HCT116 (cell line): ENCODE results near the gene CCDC158. TPM values are rescaled to one million over a fixed set of nuclear protein-coding genes. Genes with fewer than 3 reads are reported as not detected.

ENCODE experiments used
- ATAC-seq: fragments of 200-7000 bp; cut with Tn5 transposase; 2 replicates; pipeline ENCODE4 v1.9.1; 2020; ENCODE audit warnings: mild to moderate bottlenecking, moderate library complexity
- BruUV-seq: library from RNA; stranded (reverse); fragments of 400-500 nt; replicated peaks from 2 replicates; lab custom pipeline; 2021; lab: Mats Ljungman, UMichigan
- CTCF ChIA-PET: fragments of 300-600 bp; sonication (Branson Sonifier 250); formaldehyde crosslinking; loops from one replicate; lab custom pipeline; 2021; ENCODE audit warnings: antibody characterized with exemption; lab: Charles Lee
- POLR2A ChIA-PET: fragments of 300-600, 350-600 bp; sonication (Branson Sonifier 250); formaldehyde crosslinking; loops from one replicate; lab custom pipeline; 2021; ENCODE audit warnings: antibody characterized with exemption; lab: Charles Lee
- RAD21 ChIA-PET, 2 experiments: fragments of 300-600 bp; sonication (Branson Sonifier 250); formaldehyde crosslinking; loops; one replicate each; lab custom pipeline; 2023; ENCODE audit warnings: low total read pairs in 2 of 2; ENCODE audit not compliant: uncharacterized antibody in 2 of 2, unreplicated experiment in 2 of 2, low non-redundant PET in 1 of 2; lab: Charles Lee
- DNase-seq: peaks from one replicate; pipeline ENCODE4 v3.0.0-alpha.2; 2010; ENCODE audit warnings: low read depth, low spot score
- H2AFZ ChIP-seq: fragments of 200-600 bp; shearing (Covaris generic), sonication (generic); 2 replicates; pipeline ENCODE4 v1.6.1; 2017; ENCODE audit warnings: low read depth, mixed run types, mixed read lengths, antibody characterized with exemption, low read length; ENCODE audit not compliant: poor library complexity, severe bottlenecking
- H3K27ac ChIP-seq: 2 replicates; pipeline ENCODE4 v1.5.1; 2012; ENCODE audit warnings: low read depth, low read length
- H3K27me3 ChIP-seq: fragments of 200-600 bp; sonication (generic); 2 replicates; pipeline ENCODE4 v1.6.1; 2016; ENCODE audit warnings: mixed run types, low read length, mixed read lengths; ENCODE audit not compliant: insufficient read depth
- H3K36me3 ChIP-seq, 2 experiments: fragments of 200-500 bp in 1 of 2; fragments of 200-600 bp in 1 of 2; sonication (Bioruptor generic) in 1 of 2; sonication (generic) in 1 of 2; 2 replicates each; pipeline versions ENCODE4 v1.5.1 to v1.6.1; 2014 to 2016; ENCODE audit warnings: low read length in 2 of 2, inconsistent platforms in 1 of 2, mixed read lengths in 1 of 2, mixed run types in 1 of 2; ENCODE audit not compliant: insufficient read depth in 2 of 2, control insufficient read depth in 1 of 2
- H3K4me1 ChIP-seq, 2 experiments: fragments of 200-600 bp in 1 of 2; sonication (generic) in 1 of 2; 2 replicates each; pipeline versions ENCODE4 v1.5.1 to v1.6.1; 2012 to 2017; ENCODE audit warnings: low read length in 2 of 2, inconsistent platforms in 1 of 2, mild to moderate bottlenecking in 1 of 2, mixed read lengths in 1 of 2, mixed run types in 1 of 2, moderate library complexity in 1 of 2; ENCODE audit not compliant: insufficient read depth in 2 of 2, control insufficient read depth in 1 of 2
- H3K4me2 ChIP-seq: fragments of 200-600 bp; sonication (generic); 2 replicates; pipeline ENCODE4 v1.6.1; 2017; ENCODE audit warnings: mixed run types, low read length, mixed read lengths
- H3K4me3 ChIP-seq, 2 experiments: fragments of 200-600 bp in 1 of 2; sonication (generic) in 1 of 2; replicated peaks in 1 of 2; 2 replicates each; pipeline ENCODE4 v1.5.1; 2011 to 2016; ENCODE audit warnings: low read length in 2 of 2, control low read depth in 1 of 2, low read depth in 1 of 2, mild to moderate bottlenecking in 1 of 2, mixed read lengths in 1 of 2, mixed run types in 1 of 2
- H3K79me2 ChIP-seq: fragments of 200-600 bp; sonication (generic); 2 replicates; pipeline ENCODE4 v1.6.1; 2017; ENCODE audit warnings: mild to moderate bottlenecking, mixed run types, low read length, moderate library complexity, mixed read lengths; ENCODE audit not compliant: insufficient read depth
- H3K9ac ChIP-seq: fragments of 200-600 bp; sonication (generic); 2 replicates; pipeline ENCODE4 v1.6.1; 2016; ENCODE audit warnings: low read length, mixed read lengths
- H3K9me2 ChIP-seq: fragments of 200-600 bp; sonication (generic), shearing (Covaris generic); 2 replicates; pipeline ENCODE4 v1.6.1; 2017; ENCODE audit warnings: mixed run types, mild to moderate bottlenecking, moderate library complexity; ENCODE audit not compliant: insufficient read depth
- H3K9me3 ChIP-seq, 2 experiments: fragments of 200-500 bp in 1 of 2; fragments of 200-600 bp in 1 of 2; sonication (Bioruptor generic) in 1 of 2; sonication (generic) in 1 of 2; 2 replicates each; pipeline ENCODE4 v1.6.1; 2014 to 2017; ENCODE audit warnings: low read length in 2 of 2, mixed read lengths in 2 of 2, inconsistent platforms in 1 of 2, low read depth in 1 of 2, mild to moderate bottlenecking in 1 of 2, mixed run types in 1 of 2, moderate library complexity in 1 of 2; ENCODE audit not compliant: control insufficient read depth in 1 of 2, insufficient read depth in 1 of 2
- H4K20me1 ChIP-seq: fragments of 200-600 bp; sonication (generic), shearing (Covaris generic); 2 replicates; pipeline ENCODE4 v1.6.1; 2017; ENCODE audit warnings: mixed run types, mild to moderate bottlenecking, moderate library complexity; ENCODE audit not compliant: insufficient read depth
- CEBPB ChIP-seq: IDR thresholded peaks from 2 replicates; pipeline ENCODE4 v1.6.1; 2012; ENCODE audit warnings: low read depth
- JUND ChIP-seq: IDR thresholded peaks from 2 replicates; pipeline ENCODE4 v1.6.1; 2012
- POLR2A ChIP-seq: IDR thresholded peaks from 2 replicates; pipeline ENCODE4 v1.7.0; 2011; ENCODE audit warnings: borderline replicate concordance; ENCODE audit not compliant: insufficient read depth, insufficient read length; ENCODE audit errors: extremely low read depth
- REST ChIP-seq: IDR thresholded peaks from 2 replicates; pipeline ENCODE4 v1.6.1; 2012; ENCODE audit warnings: low read depth
- ZBTB33 ChIP-seq: IDR thresholded peaks from 2 replicates; pipeline ENCODE4 v1.6.1; 2011; ENCODE audit warnings: mild to moderate bottlenecking, low read length, moderate library complexity; ENCODE audit not compliant: insufficient replicate concordance; ENCODE audit errors: extremely low read depth
- intact Hi-C: fragments of 100-400 bp; cut with micrococcal nuclease; formaldehyde crosslinking; loops from 2 replicates; pipeline ENCODE4 v1.10.0; 2022
- total RNA-seq: library from RNA; stranded (reverse); gene quantifications from one replicate; pipeline ENCODE4 v1.2.1, GENCODE V29; 2021; ENCODE audit not compliant: unreplicated experiment
- TF ChIP-seq, protein P1 (sequence below): IDR thresholded peaks from 2 replicates; pipeline ENCODE4 v1.6.1; 2012

Gene CCDC158
- total RNA-seq, 1 experiment from 2014 or later = not detected

- ChIA-PET POLR2A (no interaction called here), CTCF (no interaction called here), RAD21 (no interaction called here)
- no peaks in the 10 kb centered on the region for H3K9me2 ChIP-seq
- DNase-seq (no peak), ATAC-seq (no peak)
- BruUV-seq = no TSS peak
- no peaks in the 10 kb centered on the region for H3K79me2 ChIP-seq
- H3K27me3 ChIP-seq = no peaks in the 10 kb centered on the region
- H3K4me2 ChIP-seq = no peak overlapping the region
- no peak overlapping the region for H3K9ac ChIP-seq
- H3K9me3 ChIP-seq = no peaks in the 10 kb centered on the region
- intact Hi-C loops = no loop called here
- H3K4me1 ChIP-seq = no peaks in the 10 kb centered on the region
- no peak overlapping the region for H3K4me3 ChIP-seq
- no peak overlapping the region for H3K27ac ChIP-seq
- no peaks in the 10 kb centered on the region for H4K20me1 ChIP-seq
- no peak overlapping the region for H2AFZ ChIP-seq
- H3K36me3 ChIP-seq = no peaks in the 10 kb centered on the region
- TF ChIP-seq ZBTB33 (no peak), POLR2A (no peak), CEBPB (no peak), REST (no peak), JUND (no peak)
- TF ChIP-seq, protein P1, sequence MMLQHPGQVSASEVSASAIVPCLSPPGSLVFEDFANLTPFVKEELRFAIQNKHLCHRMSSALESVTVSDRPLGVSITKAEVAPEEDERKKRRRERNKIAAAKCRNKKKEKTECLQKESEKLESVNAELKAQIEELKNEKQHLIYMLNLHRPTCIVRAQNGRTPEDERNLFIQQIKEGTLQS = no peak
These were observed 10.3 kb downstream of the CCDC158 start for GRCh38 chr4:76410636-76411035.
